Measurements from ENCODE around the gene MED16.
"Not testable (repeated sequence)": the region's sequence is repeated elsewhere in the genome, so short reads cannot be mapped to it uniquely, and the experiment has no call there.

Gene MED16

GRCh38 chr19:827314-827709 lies 65.7 kb downstream of the MED16 start:
- no peak for TF ChIP-seq CTCF (IDR thresholded peaks at IDR 0.05; ENCODE audit: low read depth, low read length, missing control alignments)
- no peak for DNase-seq (ENCODE audit: low read depth)
- H3K4me3 ChIP-seq (ENCODE audit: low read depth, low read length) = no peak overlapping the region

GRCh38 chr19:825897-826644 lies 66.9 kb downstream of the MED16 start:
- H3K4me3 ChIP-seq (ENCODE audit: low read depth, low read length) = no peak overlapping the region
- no peak for TF ChIP-seq CTCF (IDR thresholded peaks at IDR 0.05; ENCODE audit: low read depth, low read length, missing control alignments)
- no peak for DNase-seq (ENCODE audit: low read depth)

- DNase-seq (ENCODE audit: low read depth) = no peak
- TF ChIP-seq CTCF (IDR thresholded peaks at IDR 0.05; ENCODE audit: low read depth, low read length, missing control alignments) = no peak
- H3K4me3 ChIP-seq (ENCODE audit: low read depth, low read length) = no peak overlapping the region
Measured at GRCh38 chr19:824885-825284, 68.1 kb downstream of the MED16 start.

- no peak for DNase-seq (ENCODE audit: low read depth)
- H3K4me3 ChIP-seq (ENCODE audit: low read depth, low read length) = no peak overlapping the region
- TF ChIP-seq CTCF (IDR thresholded peaks at IDR 0.05; ENCODE audit: low read depth, low read length, missing control alignments) = no peak
Measured at GRCh38 chr19:823565-824121, 69.3 kb downstream of the MED16 start.

GRCh38 chr19:821825-822503 lies 71.0 kb downstream of the MED16 start, which contains the start of gene PLPPR3:
PLPPR3 (minus strand) TSS chr19:821955; CDS start chr19:821559, 396 bp downstream.
- no peak for TF ChIP-seq CTCF (IDR thresholded peaks at IDR 0.05; ENCODE audit: low read depth, low read length, missing control alignments)
- H3K4me3 ChIP-seq (ENCODE audit: low read depth, low read length) = no peak within 1 kb of the TSS
- no peak for DNase-seq (ENCODE audit: low read depth)

- no peak for TF ChIP-seq CTCF (IDR thresholded peaks at IDR 0.05; ENCODE audit: low read depth, low read length, missing control alignments)
- DNase-seq (ENCODE audit: low read depth) = no peak
- H3K4me3 ChIP-seq (ENCODE audit: low read depth, low read length) = no peak overlapping the region
Measured at GRCh38 chr19:821231-821824, 71.7 kb downstream of the MED16 start.

GRCh38 chr19:820212-820611 lies 72.8 kb downstream of the MED16 start:
- H3K4me3 ChIP-seq (ENCODE audit: low read depth, low read length); DNase-seq (ENCODE audit: low read depth): not testable (repeated sequence)
